ENCODE data around the gene LAMTOR3. TPM values are rescaled to one million over a fixed set of nuclear protein-coding genes. Genes with fewer than 3 reads are reported as not detected.

Gene LAMTOR3
- total RNA-seq: 10 to 100 TPM; 17.5 to 25.0 (median 19.4) TPM
- 25.0 TPM for total RNA-seq (2013)
- total RNA-seq: 28.9 to 62.8 (median 46.9) reads per million in 29 experiments

GRCh38 chr4:99894161-99894997, at the start of gene LAMTOR3:
Gene LAMTOR3 (minus strand): TSS chr4:99894427. CDS start chr4:99893963, 464 bp downstream.
- Mint-ChIP-seq H3K4me1 (peaks cover 44 to 49% (median 47%) of the 10 kb centered on the region in 3 donors), H3K36me3 (peaks cover 11% of the 10 kb centered on the region), H3K27ac (peak within 1 kb of the TSS; percentile 97), H3K9me3 (no peaks in the 10 kb centered on the region), H3K4me3 (peak within 1 kb of the TSS; percentile 93 to 97 (median 97)), H3K27me3 (no peaks in the 10 kb centered on the region)
- CTCF ChIA-PET: interaction anchor here in 1 of 2 donors (0.6 to 2.5 kb wide), 10 partner anchors 10 to 1215 kb away, joined by 3 to 33 read pairs (median 5); partner anchors contain the start of genes DNAJB14, H2AZ1 and TRMT10A
- Histone ChIP-seq H3K9me3 (no peaks in the 10 kb centered on the region), H3K36me3 (ENCODE audit: control insufficient read depth in 2 of 2, extremely low read depth in 1 of 2, insufficient read depth in 1 of 2, low read length in 1 of 2) (peaks cover 0 to 7% of the 10 kb centered on the region in 2 donors), H3K4me3 (ENCODE audit: control insufficient read depth in 1 of 2, extremely low read depth in 1 of 2, low read length in 1 of 2) (peak within 1 kb of the TSS; percentile 63 to 93), H3K27me3 (replicated peaks in 1 of 2; ENCODE audit: control insufficient read depth in 2 of 2, extremely low read depth in 1 of 2, insufficient read depth in 2 of 2, low read length in 1 of 2) (no peaks in the 10 kb centered on the region), H3K27ac (ENCODE audit: low read length) (peak within 1 kb of the TSS; percentile 75), H3K4me1 (ENCODE audit: control insufficient read depth in 1 of 2, extremely low read depth in 1 of 2, insufficient read depth in 2 of 2, low read length in 2 of 2) (peaks cover 17 to 25% of the 10 kb centered on the region in 2 experiments)
- ATAC-seq (replicated peaks in 1 of 4) (peak; percentile 98 to 99 (median 99)), DNase-seq (peak; percentile 82 to 95 (median 88))
- POLR2A ChIA-PET: interaction anchor here (0.6 to 1.6 kb wide), 13 partner anchors 46 to 1499 kb away, joined by 3 to 27 read pairs (median 4); partner anchors contain the start of genes DNAJB14 (in 2 of the 2), H2AZ1 (in 1 of the 2) and TRMT10A (in 1 of the 2)
- WGBS (ENCODE audit: insufficient coverage): under 1% methylated on average over 12 of the region's 40 CpGs

- no peak overlapping the region for H3K27ac Mint-ChIP-seq
- Histone ChIP-seq H3K27ac (ENCODE audit: low read length) (no peak overlapping the region), H3K36me3 (ENCODE audit: control insufficient read depth in 2 of 2, extremely low read depth in 1 of 2, insufficient read depth in 1 of 2, low read length in 1 of 2) (peaks cover 5 to 10% of the 10 kb centered on the region in 2 donors), H3K4me3 (ENCODE audit: control insufficient read depth in 1 of 2, extremely low read depth in 1 of 2, low read length in 1 of 2) (no peak overlapping the region), H3K27me3 (replicated peaks in 1 of 2; ENCODE audit: control insufficient read depth in 2 of 2, extremely low read depth in 1 of 2, insufficient read depth in 2 of 2, low read length in 1 of 2) (no peaks in the 10 kb centered on the region), H3K9me3 (peaks cover 5% of the 10 kb centered on the region), H3K4me1 (ENCODE audit: control insufficient read depth in 1 of 2, extremely low read depth in 1 of 2, insufficient read depth in 2 of 2, low read length in 2 of 2) (peaks cover 8 to 12% of the 10 kb centered on the region in 2 experiments)
- H3K4me1 Mint-ChIP-seq: peaks cover 41 to 51% (median 45%) of the 10 kb centered on the region in 3 donors
- DNase-seq (no peak), ATAC-seq (replicated peaks in 1 of 4) (no peak)
- no peak overlapping the region for H3K4me3 Mint-ChIP-seq
- 100% methylated on average over 1 of the region's 3 CpGs for WGBS (ENCODE audit: insufficient coverage)
- CTCF ChIA-PET: interaction anchor here in 1 of 2 donors (0.6 to 1.1 kb wide), 3 partner anchors 9 to 1028 kb away, joined by 3 to 7 read pairs (median 4); no protein-coding TSS in a partner anchor
- POLR2A ChIA-PET: interaction anchor here in 1 of 2 donors (0.6 kb wide), 3 partner anchors 9 to 21 kb away, joined by 4 to 6 read pairs (median 5); no protein-coding TSS in a partner anchor
- H3K9me3 Mint-ChIP-seq: peaks cover 0 to 13% (median 0%) of the 10 kb centered on the region in 3 donors
- H3K36me3 Mint-ChIP-seq: peaks cover 34% of the 10 kb centered on the region
- no peaks in the 10 kb centered on the region for H3K27me3 Mint-ChIP-seq
Measured at GRCh38 chr4:99938243-99938753, 44.1 kb upstream of the LAMTOR3 start.

GRCh38 chr4:99934891-99935290, 40.7 kb upstream of the LAMTOR3 start:
- peaks cover 5% of the 10 kb centered on the region for H3K9me3 ChIP-seq
- H3K4me3 ChIP-seq (ENCODE audit: control insufficient read depth in 1 of 2, extremely low read depth in 1 of 2, low read length in 1 of 2): no peak overlapping the region
- H3K36me3 ChIP-seq (ENCODE audit: control insufficient read depth in 2 of 2, extremely low read depth in 1 of 2, insufficient read depth in 1 of 2, low read length in 1 of 2): peaks cover 5 to 8% of the 10 kb centered on the region in 2 donors
- H3K27ac Mint-ChIP-seq: no peak overlapping the region
- peaks cover 0 to 13% (median 0%) of the 10 kb centered on the region in 3 donors for H3K9me3 Mint-ChIP-seq
- H3K27me3 ChIP-seq (replicated peaks in 1 of 2; ENCODE audit: control insufficient read depth in 2 of 2, extremely low read depth in 1 of 2, insufficient read depth in 2 of 2, low read length in 1 of 2): no peaks in the 10 kb centered on the region
- H3K27ac ChIP-seq (ENCODE audit: low read length): no peak overlapping the region
- DNase-seq (no peak), ATAC-seq (replicated peaks in 1 of 4) (no peak)
- peaks cover 48 to 60% (median 49%) of the 10 kb centered on the region in 3 donors for H3K4me1 Mint-ChIP-seq
- CTCF ChIA-PET: interaction anchor here (0.6 to 1.7 kb wide), 3 partner anchors 14 to 1530 kb away, joined by 3 to 6 read pairs (median 3); no protein-coding TSS in a partner anchor
- no peaks in the 10 kb centered on the region for H3K27me3 Mint-ChIP-seq
- peaks cover 47% of the 10 kb centered on the region for H3K36me3 Mint-ChIP-seq
- H3K4me3 Mint-ChIP-seq: peak overlapping the region in 1 of 3 donors; percentile 17
- POLR2A ChIA-PET: interaction anchor here in 1 of 2 donors (0.7 kb wide), 1 partner anchor 14 kb away, joined by 4 read pairs; no protein-coding TSS in a partner anchor
- H3K4me1 ChIP-seq (ENCODE audit: control insufficient read depth in 1 of 2, extremely low read depth in 1 of 2, insufficient read depth in 2 of 2, low read length in 2 of 2): peaks cover 0 to 10% of the 10 kb centered on the region in 2 experiments

- no peak overlapping the region for H3K4me3 ChIP-seq (ENCODE audit: control insufficient read depth in 1 of 2, extremely low read depth in 1 of 2, low read length in 1 of 2)
- no peak for ATAC-seq (replicated peaks in 1 of 4)
- Mint-ChIP-seq H3K27me3 (no peaks in the 10 kb centered on the region), H3K4me1 (peaks cover 46 to 53% (median 49%) of the 10 kb centered on the region in 3 donors), H3K4me3 (no peak overlapping the region), H3K9me3 (no peaks in the 10 kb centered on the region), H3K27ac (peak overlapping the region in 1 of 2 donors; percentile 3), H3K36me3 (peaks cover 29% of the 10 kb centered on the region)
- H3K4me1 ChIP-seq (ENCODE audit: control insufficient read depth in 1 of 2, extremely low read depth in 1 of 2, insufficient read depth in 2 of 2, low read length in 2 of 2): peaks cover 3 to 6% of the 10 kb centered on the region in 2 experiments
- no peak overlapping the region for H3K27ac ChIP-seq (ENCODE audit: low read length)
- DNase-seq: no peak
- no peaks in the 10 kb centered on the region for H3K27me3 ChIP-seq (replicated peaks in 1 of 2; ENCODE audit: control insufficient read depth in 2 of 2, extremely low read depth in 1 of 2, insufficient read depth in 2 of 2, low read length in 1 of 2)
- no peaks in the 10 kb centered on the region for H3K9me3 ChIP-seq
- peaks cover 3 to 28% of the 10 kb centered on the region in 2 donors for H3K36me3 ChIP-seq (ENCODE audit: control insufficient read depth in 2 of 2, extremely low read depth in 1 of 2, insufficient read depth in 1 of 2, low read length in 1 of 2)
- POLR2A ChIA-PET: interaction anchor here in 1 of 2 donors (1.5 kb wide), 1 partner anchor 21 kb away, joined by 4 read pairs; no protein-coding TSS in a partner anchor
- no CpG with 5 or more reads among the region's 2 CpGs for whole genome bisulfite sequencing (ENCODE audit: insufficient coverage)
- CTCF ChIA-PET: interaction anchor here (0.6 to 1.4 kb wide), 3 partner anchors 15 to 43 kb away, joined by 3 to 4 read pairs (median 4); no protein-coding TSS in a partner anchor
Measured at GRCh38 chr4:99927566-99927965, 33.3 kb upstream of the LAMTOR3 start.

- H3K9me3 ChIP-seq: peaks cover 10% of the 10 kb centered on the region
- POLR2A ChIA-PET: interaction anchor here (0.6 to 1.4 kb wide), 6 partner anchors 8 to 29 kb away, joined by 3 to 4 read pairs (median 4); partner anchors contain the start of gene H2AZ1 (in 1 of the 2)
- no CpG with 5 or more reads among the region's 3 CpGs for WGBS (ENCODE audit: insufficient coverage)
- Mint-ChIP-seq H3K36me3 (peaks cover 50% of the 10 kb centered on the region), H3K27me3 (no peaks in the 10 kb centered on the region), H3K9me3 (peaks cover 7 to 13% (median 9%) of the 10 kb centered on the region in 3 donors), H3K4me1 (peaks cover 17 to 34% (median 24%) of the 10 kb centered on the region in 3 donors), H3K27ac (peak overlapping the region; percentile 71 to 85), H3K4me3 (peak overlapping the region in 1 of 3 donors; percentile 39)
- DNase-seq (peak in 7 of 35 experiments; percentile 3 to 46 (median 7)), ATAC-seq (replicated peaks in 1 of 4) (peak; percentile 43 to 99 (median 84))
- CTCF ChIA-PET: interaction anchor here in 1 of 2 donors (1.1 to 1.9 kb wide), 3 partner anchors 27 to 29 kb away, joined by 3 to 10 read pairs (median 5); partner anchors contain the start of gene H2AZ1
- H3K4me1 ChIP-seq (ENCODE audit: control insufficient read depth in 1 of 2, extremely low read depth in 1 of 2, insufficient read depth in 2 of 2, low read length in 2 of 2): peaks cover 4 to 21% of the 10 kb centered on the region in 2 experiments
- no peak overlapping the region for H3K27ac ChIP-seq (ENCODE audit: low read length)
- H3K27me3 ChIP-seq (replicated peaks in 1 of 2; ENCODE audit: control insufficient read depth in 2 of 2, extremely low read depth in 1 of 2, insufficient read depth in 2 of 2, low read length in 1 of 2): no peaks in the 10 kb centered on the region
- no peak overlapping the region for H3K4me3 ChIP-seq (ENCODE audit: control insufficient read depth in 1 of 2, extremely low read depth in 1 of 2, low read length in 1 of 2)
- peaks cover 0 to 33% of the 10 kb centered on the region in 2 donors for H3K36me3 ChIP-seq (ENCODE audit: control insufficient read depth in 2 of 2, extremely low read depth in 1 of 2, insufficient read depth in 1 of 2, low read length in 1 of 2)
Measured at GRCh38 chr4:99921174-99921573, 26.9 kb upstream of the LAMTOR3 start.
